CD14-positive monocyte (primary cell): ENCODE measurements around the gene BACH1. TPM values are rescaled to one million over a fixed set of nuclear protein-coding genes. Genes with fewer than 3 reads are reported as not detected.
"Not testable (repeated sequence)": the region's sequence is repeated elsewhere in the genome, so short reads cannot be mapped to it uniquely, and the experiment has no call there.

Experiments
- DNase-seq, 3 donors: peaks; one replicate each; pipeline ENCODE4 v3.0.0-alpha.2; 2011 to 2022
- H2AFZ ChIP-seq: 2 replicates; pipeline ENCODE4 v1.6.0; 2012; ENCODE audit warnings: mild to moderate bottlenecking, low read depth, low read length, inconsistent platforms; ENCODE audit not compliant: insufficient read depth, poor library complexity, severe bottlenecking
- H3K27ac ChIP-seq, 2 donors: 1 replicate in 1 of 2; 2 replicates in 1 of 2; pipeline ENCODE4 v1.5.1; 2012 to 2013; ENCODE audit warnings: low read length in 2 of 2, control low read depth in 1 of 2, inconsistent platforms in 1 of 2, low read depth in 1 of 2, mild to moderate bottlenecking in 1 of 2
- H3K27me3 ChIP-seq, 2 donors: one replicate each; pipeline versions ENCODE4 v1.6.0 to v1.6.1; 2011 to 2013; ENCODE audit warnings: low read length in 2 of 2; ENCODE audit not compliant: control insufficient read depth in 2 of 2, insufficient read depth in 2 of 2
- H3K36me3 ChIP-seq, 2 donors: replicated peaks in 1 of 2; 1 replicate in 1 of 2; 2 replicates in 1 of 2; pipeline versions ENCODE4 v1.5.1 to v1.6.1; 2012 to 2013; ENCODE audit warnings: low read length in 2 of 2, control low read depth in 1 of 2, inconsistent platforms in 1 of 2, mild to moderate bottlenecking in 1 of 2; ENCODE audit not compliant: insufficient read depth in 2 of 2, control insufficient read depth in 1 of 2
- H3K4me1 ChIP-seq, 2 donors: 1 replicate in 1 of 2; 2 replicates in 1 of 2; pipeline versions ENCODE4 v1.5.1 to v1.6.1; 2012 to 2013; ENCODE audit warnings: low read length in 2 of 2, control low read depth in 1 of 2, inconsistent platforms in 1 of 2, mild to moderate bottlenecking in 1 of 2, moderate library complexity in 1 of 2; ENCODE audit not compliant: insufficient read depth in 2 of 2, control insufficient read depth in 1 of 2
- H3K4me2 ChIP-seq: replicated peaks from 2 replicates; pipeline ENCODE3; 2012; ENCODE audit warnings: low read length, moderate library complexity, mild to moderate bottlenecking; ENCODE audit not compliant: poor library complexity, severe bottlenecking; ENCODE audit errors: extremely low read depth
- H3K4me3 ChIP-seq, 3 experiments: fragments of 200-600 bp in 1 of 3; sonication (generic) in 1 of 3; replicated peaks in 1 of 3; 1 replicate in 2 of 3; 2 replicates in 1 of 3; pipeline ENCODE4 v1.5.1; 2011 to 2013; ENCODE audit warnings: low read length in 3 of 3, mild to moderate bottlenecking in 3 of 3, control low read depth in 2 of 3, low read depth in 2 of 3, inconsistent platforms in 1 of 3, moderate library complexity in 1 of 3
- H3K79me2 ChIP-seq: 2 replicates; pipeline ENCODE4 v1.6.0; 2012; ENCODE audit warnings: mild to moderate bottlenecking, control low read depth, inconsistent platforms, low read length, moderate library complexity; ENCODE audit not compliant: insufficient read depth
- H3K9ac ChIP-seq: 2 replicates; pipeline ENCODE4 v1.6.0; 2017; ENCODE audit warnings: low read length, mild to moderate bottlenecking; ENCODE audit not compliant: insufficient read depth, poor library complexity, severe bottlenecking
- H3K9me3 ChIP-seq, 2 donors: replicated peaks in 1 of 2; 1 replicate in 1 of 2; 2 replicates in 1 of 2; pipeline versions ENCODE4 v1.5.1 to v1.6.1; 2012 to 2013; ENCODE audit warnings: low read length in 2 of 2, control low read depth in 1 of 2; ENCODE audit not compliant: control insufficient read depth in 1 of 2, insufficient read depth in 1 of 2
- H4K20me1 ChIP-seq: 2 replicates; pipeline ENCODE4 v1.6.0; 2012; ENCODE audit warnings: mild to moderate bottlenecking, low read length, control low read depth, moderate library complexity; ENCODE audit not compliant: insufficient read depth
- H3K27ac Mint-ChIP-seq, 7 donors: one replicate each; pipeline ENCODE4 v1.8.0; 2020; ENCODE audit warnings: mild to moderate bottlenecking in 7 of 7, mixed read lengths in 7 of 7, moderate library complexity in 6 of 7, inconsistent platforms in 2 of 7
- H3K27me3 Mint-ChIP-seq, 3 donors: one replicate each; pipeline ENCODE4 v1.8.0; 2021 to 2022; ENCODE audit warnings: low read depth in 3 of 3, mild to moderate bottlenecking in 3 of 3, mixed read lengths in 3 of 3, moderate library complexity in 3 of 3, inconsistent platforms in 1 of 3
- H3K36me3 Mint-ChIP-seq, 2 donors: one replicate each; pipeline ENCODE4 v1.8.0; 2020; ENCODE audit warnings: mixed read lengths in 2 of 2, inconsistent platforms in 1 of 2, mild to moderate bottlenecking in 1 of 2
- H3K4me1 Mint-ChIP-seq: one replicate; pipeline ENCODE4 v1.8.0; 2020; ENCODE audit warnings: mild to moderate bottlenecking, mixed read lengths
- H3K4me3 Mint-ChIP-seq, 2 donors: one replicate each; pipeline ENCODE4 v1.8.0; 2020; ENCODE audit warnings: mild to moderate bottlenecking in 2 of 2, mixed read lengths in 2 of 2, moderate library complexity in 1 of 2
- H3K9me3 Mint-ChIP-seq, 7 donors: one replicate each; pipeline ENCODE4 v1.8.0; 2020 to 2022; ENCODE audit warnings: mixed read lengths in 7 of 7, mild to moderate bottlenecking in 6 of 7, moderate library complexity in 6 of 7, inconsistent platforms in 2 of 7
- WGBS: methylation state at CpG from one replicate; pipeline ENCODE4 v1.1.5; 2013; ENCODE audit warnings: missing lambda C conversion rate; ENCODE audit not compliant: insufficient coverage; 5-methylcytosine and 5-hydroxymethylcytosine counted together
- intact Hi-C, 2 donors: fragments of 100-400 bp; cut with micrococcal nuclease; formaldehyde crosslinking; loops; one replicate each; pipeline versions ENCODE4 v1.15.0 to v1.15.1; 2023
- polyA plus RNA-seq, 3 donors: library from polyadenylated mRNA; depleted of rRNA in 1 of 3; unstranded in 2 of 3; stranded (reverse) in 1 of 3; fragments of 300-500 nt in 2 of 3; fragments of >200 nt in 1 of 3; fragmentation: Illumina TruSeq in 2 of 3; gene quantifications; 1 replicate in 2 of 3; 2 replicates in 1 of 3; pipeline ENCODE4 v1.2.3, GENCODE V29; 2012 to 2021
- TF ChIP-seq, protein P1 (sequence below): fragments of 200-600 bp; IDR thresholded peaks from one replicate; pipeline ENCODE4 v1.8.0; 2022; ENCODE audit warnings: antibody characterized with exemption, mild to moderate bottlenecking

BACH1 gene
- polyA plus RNA-seq, 3 donors, result 69.2 to 199 (median 148) TPM

DNA sequence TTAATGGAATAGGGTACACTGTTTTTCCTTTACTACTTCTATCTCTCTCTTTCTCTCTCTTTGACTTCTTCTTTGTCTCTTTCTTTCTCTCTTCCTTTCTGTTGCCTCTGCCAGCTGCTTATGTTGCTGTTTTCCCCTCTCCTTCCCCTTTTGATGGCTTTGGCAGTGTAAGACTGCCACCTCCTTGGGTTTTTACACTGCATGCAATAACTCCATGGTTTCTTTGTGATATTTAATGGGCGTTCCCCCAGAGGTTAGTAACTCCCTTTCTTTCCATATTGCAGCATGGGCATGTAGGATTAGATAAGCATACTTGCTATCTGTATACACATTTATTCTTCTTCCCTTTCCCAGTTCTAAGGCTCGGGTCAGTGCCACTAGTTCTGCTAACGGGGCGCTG lies 58.1 kb downstream of the BACH1 start:
- peak overlapping the region in 1 of 2 donors; percentile 27 for H3K4me3 Mint-ChIP-seq
- DNase-seq, result peak; percentile 18 to 29 (median 29)
- peaks cover 33% of the 10 kb centered on the region for H3K4me1 Mint-ChIP-seq
- H3K36me3 Mint-ChIP-seq, result peaks cover 54 to 69% of the 10 kb centered on the region in 2 donors
- H2AFZ ChIP-seq, H3K27me3 Mint-ChIP-seq, H3K4me3 ChIP-seq, intact Hi-C loops, H3K9ac ChIP-seq, H3K27me3 ChIP-seq, H3K4me2 ChIP-seq: not testable (repeated sequence)
- Histone ChIP-seq H3K9me3 (peaks cover 9 to 13% of the 10 kb centered on the region in 2 donors), H4K20me1 (peaks cover 17% of the 10 kb centered on the region), H3K79me2 (peaks cover 29% of the 10 kb centered on the region), H3K27ac (peak overlapping the region; percentile 3 to 80), H3K36me3 (peaks cover 30 to 64% of the 10 kb centered on the region in 2 donors), H3K4me1 (peaks cover 29 to 30% of the 10 kb centered on the region in 2 donors)
- peak overlapping the region; percentile 73 to 90 (median 84) for H3K27ac Mint-ChIP-seq
- peaks cover 0 to 16% (median 13%) of the 10 kb centered on the region in 7 donors for H3K9me3 Mint-ChIP-seq
- WGBS, result no CpG with 5 or more reads among the region's 4 CpGs

DNA sequence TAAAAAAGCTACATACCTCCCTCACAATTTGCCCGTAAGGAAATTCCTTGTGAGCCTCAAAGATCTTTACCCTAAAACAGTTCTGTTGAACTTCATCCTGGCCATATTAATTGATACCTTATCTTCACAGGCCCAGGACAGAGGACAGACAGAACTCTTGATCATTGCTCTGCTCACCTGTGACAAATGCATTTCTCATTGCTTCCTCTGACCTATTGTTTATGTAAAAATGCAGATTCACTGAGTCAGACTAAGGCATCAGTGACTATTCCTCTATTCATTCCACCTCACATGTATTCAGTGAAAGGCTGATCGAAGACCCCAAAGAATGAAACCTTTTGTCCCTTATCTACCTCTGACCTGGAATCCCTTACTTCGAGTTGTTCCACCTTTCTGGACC lies 61.0 kb downstream of the BACH1 start:
- TF ChIP-seq, protein P1, sequence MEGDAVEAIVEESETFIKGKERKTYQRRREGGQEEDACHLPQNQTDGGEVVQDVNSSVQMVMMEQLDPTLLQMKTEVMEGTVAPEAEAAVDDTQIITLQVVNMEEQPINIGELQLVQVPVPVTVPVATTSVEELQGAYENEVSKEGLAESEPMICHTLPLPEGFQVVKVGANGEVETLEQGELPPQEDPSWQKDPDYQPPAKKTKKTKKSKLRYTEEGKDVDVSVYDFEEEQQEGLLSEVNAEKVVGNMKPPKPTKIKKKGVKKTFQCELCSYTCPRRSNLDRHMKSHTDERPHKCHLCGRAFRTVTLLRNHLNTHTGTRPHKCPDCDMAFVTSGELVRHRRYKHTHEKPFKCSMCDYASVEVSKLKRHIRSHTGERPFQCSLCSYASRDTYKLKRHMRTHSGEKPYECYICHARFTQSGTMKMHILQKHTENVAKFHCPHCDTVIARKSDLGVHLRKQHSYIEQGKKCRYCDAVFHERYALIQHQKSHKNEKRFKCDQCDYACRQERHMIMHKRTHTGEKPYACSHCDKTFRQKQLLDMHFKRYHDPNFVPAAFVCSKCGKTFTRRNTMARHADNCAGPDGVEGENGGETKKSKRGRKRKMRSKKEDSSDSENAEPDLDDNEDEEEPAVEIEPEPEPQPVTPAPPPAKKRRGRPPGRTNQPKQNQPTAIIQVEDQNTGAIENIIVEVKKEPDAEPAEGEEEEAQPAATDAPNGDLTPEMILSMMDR, result no peak
- no peak overlapping the region for H3K9ac ChIP-seq
- peaks cover 29 to 30% of the 10 kb centered on the region in 2 donors for H3K4me1 ChIP-seq
- peaks cover 18% of the 10 kb centered on the region for H3K79me2 ChIP-seq
- no peaks in the 10 kb centered on the region for H3K27me3 Mint-ChIP-seq
- H3K36me3 Mint-ChIP-seq, result peaks cover 55 to 64% of the 10 kb centered on the region in 2 donors
- no peaks in the 10 kb centered on the region for H3K27me3 ChIP-seq
- DNase-seq, result no peak
- intact Hi-C loops, result no loop called here
- peaks cover 4% of the 10 kb centered on the region in 2 donors for H3K9me3 ChIP-seq
- H3K4me2 ChIP-seq, result no peak overlapping the region
- H3K4me1 Mint-ChIP-seq, result peaks cover 32% of the 10 kb centered on the region
- H3K27ac ChIP-seq, result no peak overlapping the region
- H3K4me3 ChIP-seq, result no peak overlapping the region
- H4K20me1 ChIP-seq, result peaks cover 11% of the 10 kb centered on the region
- WGBS, result 100% methylated on average over 2 of the region's 3 CpGs
- H3K9me3 Mint-ChIP-seq, result peaks cover 0 to 7% (median 4%) of the 10 kb centered on the region in 7 donors
- no peak overlapping the region for H3K27ac Mint-ChIP-seq
- H3K36me3 ChIP-seq, result peaks cover 28 to 62% of the 10 kb centered on the region in 2 donors
- no peak overlapping the region for H2AFZ ChIP-seq
- no peak overlapping the region for H3K4me3 Mint-ChIP-seq
